GM19467 (cell line): ENCODE measurements around the gene TMEM253.

ENCODE experiments used
- ATAC-seq: cut with Tn5 transposase; IDR thresholded peaks from one replicate; pipeline ENCODE4 v1.9.1; 2021; ENCODE audit warnings: mild to moderate bottlenecking, moderate library complexity; ENCODE audit not compliant: unreplicated experiment

Gene TMEM253

GRCh38 chr14:21103710-21104447 is 3.0 kb downstream of the TMEM253 start:
- ATAC-seq = peak; percentile 91

GRCh38 chr14:21104448-21105060 is 3.7 kb downstream of the TMEM253 start:
- peak; percentile 29 for ATAC-seq

- no peak for ATAC-seq
Observed at GRCh38 chr14:21105095-21105494, 4.2 kb downstream of the TMEM253 start.

GRCh38 chr14:21106176-21106497 is 5.3 kb downstream of the TMEM253 start:
- no peak for ATAC-seq

GRCh38 chr14:21106498-21107282 is 5.8 kb downstream of the TMEM253 start:
- no peak for ATAC-seq

GRCh38 chr14:21107283-21107800 is 6.5 kb downstream of the TMEM253 start:
- no peak for ATAC-seq

- ATAC-seq = no peak
Observed at GRCh38 chr14:21108791-21109190, 7.9 kb downstream of the TMEM253 start.

GRCh38 chr14:21109377-21110138 is 8.7 kb downstream of the TMEM253 start:
- no peak for ATAC-seq

- ATAC-seq = no peak
Observed at GRCh38 chr14:21112255-21112654, 11.4 kb downstream of the TMEM253 start.

GRCh38 chr14:21113369-21113768 is 12.5 kb downstream of the TMEM253 start:
- ATAC-seq = no peak

GRCh38 chr14:21118933-21119332 is 18.1 kb downstream of the TMEM253 start:
- ATAC-seq = no peak

GRCh38 chr14:21120686-21121085 is 19.8 kb downstream of the TMEM253 start:
- no peak for ATAC-seq

- no peak for ATAC-seq
Observed at GRCh38 chr14:21121122-21121521, 20.3 kb downstream of the TMEM253 start.

GRCh38 chr14:21123429-21123828 is 22.6 kb downstream of the TMEM253 start:
- no peak for ATAC-seq

- no peak for ATAC-seq
Observed at GRCh38 chr14:21133901-21134300, 33.0 kb downstream of the TMEM253 start.

- ATAC-seq = no peak
Observed at GRCh38 chr14:21136024-21136423, 35.2 kb downstream of the TMEM253 start.

GRCh38 chr14:21142357-21142756 is 41.5 kb downstream of the TMEM253 start:
- ATAC-seq = no peak

- ATAC-seq = no peak
Observed at GRCh38 chr14:21145437-21145836, 44.6 kb downstream of the TMEM253 start.

GRCh38 chr14:21149641-21150367 is 48.9 kb downstream of the TMEM253 start:
- ATAC-seq = no peak
